Ishikawa (cell line): ENCODE data around the gene GATM.
A peak's percentile ranks its signal among the peaks of the same experiment; 100 is the strongest.

Source experiments
- CEBPB ChIP-seq: IDR thresholded peaks from 2 replicates; pipeline ENCODE4 v1.6.1; 2012
- CREB1 ChIP-seq: IDR thresholded peaks from 2 replicates; pipeline ENCODE4 v1.6.1; 2012; ENCODE audit warnings: low read depth
- EGR1 ChIP-seq: IDR thresholded peaks from 2 replicates; pipeline ENCODE4 v1.6.1; 2012
- EP300 ChIP-seq: IDR thresholded peaks from 2 replicates; pipeline ENCODE4 v1.6.1; 2012; ENCODE audit warnings: borderline replicate concordance
- FOXM1 ChIP-seq: IDR thresholded peaks from 2 replicates; pipeline ENCODE4 v1.6.1; 2012; ENCODE audit warnings: low read depth, borderline replicate concordance
- NFIC ChIP-seq: IDR thresholded peaks from 2 replicates; pipeline ENCODE4 v1.6.1; 2012
- RAD21 ChIP-seq: IDR thresholded peaks from 2 replicates; pipeline ENCODE4 v1.6.1; 2012; ENCODE audit warnings: low read depth
- TAF1 ChIP-seq: IDR thresholded peaks from 2 replicates; pipeline ENCODE4 v1.6.1; 2012; ENCODE audit warnings: low read depth, mild to moderate bottlenecking
- TCF12 ChIP-seq: IDR thresholded peaks from 2 replicates; pipeline ENCODE4 v1.6.1; 2012; ENCODE audit warnings: low read depth
- TEAD4 ChIP-seq: IDR thresholded peaks from 2 replicates; pipeline ENCODE4 v1.6.1; 2012
- YY1 ChIP-seq: IDR thresholded peaks from 2 replicates; pipeline ENCODE4 v1.6.1; 2012; ENCODE audit warnings: low read depth
- ZBTB7A ChIP-seq: IDR thresholded peaks from 2 replicates; pipeline ENCODE4 v1.6.1; 2012; ENCODE audit warnings: low read depth
- TF ChIP-seq, protein P1 (sequence below): IDR thresholded peaks from 2 replicates; pipeline ENCODE4 v1.6.1; 2012
- TF ChIP-seq, protein P2 (sequence below): IDR thresholded peaks from 2 replicates; pipeline ENCODE4 v1.6.1; 2012; ENCODE audit warnings: low read depth, mild to moderate bottlenecking
- TF ChIP-seq, protein P3 (sequence below): IDR thresholded peaks from 2 replicates; pipeline ENCODE4 v1.6.1; 2012

The GATM gene

DNA sequence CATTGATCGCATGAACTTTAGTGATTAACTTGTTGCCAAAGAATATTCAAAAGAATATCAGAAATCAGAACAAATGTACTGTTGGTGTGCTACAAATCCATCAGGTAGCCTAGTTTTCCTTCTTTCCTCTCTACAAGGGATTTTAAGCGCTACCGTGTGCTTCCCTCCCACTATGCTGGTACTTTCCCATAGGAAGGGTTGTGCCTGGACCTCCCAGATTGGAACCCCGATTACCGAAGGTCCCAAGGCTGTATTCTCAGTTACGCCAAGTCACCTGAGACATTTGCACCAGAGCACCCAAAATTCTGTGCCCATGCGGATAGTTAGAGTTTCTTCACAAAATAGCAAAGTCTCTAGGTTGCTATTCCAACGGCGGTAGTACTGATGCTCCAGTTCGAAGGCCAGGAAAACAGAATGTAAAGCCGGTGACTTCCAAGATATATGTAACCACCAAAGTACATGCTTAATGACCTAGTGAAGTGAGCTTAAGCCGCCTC lies 23.4 kb upstream of the GATM start:
- TF ChIP-seq, protein P1, sequence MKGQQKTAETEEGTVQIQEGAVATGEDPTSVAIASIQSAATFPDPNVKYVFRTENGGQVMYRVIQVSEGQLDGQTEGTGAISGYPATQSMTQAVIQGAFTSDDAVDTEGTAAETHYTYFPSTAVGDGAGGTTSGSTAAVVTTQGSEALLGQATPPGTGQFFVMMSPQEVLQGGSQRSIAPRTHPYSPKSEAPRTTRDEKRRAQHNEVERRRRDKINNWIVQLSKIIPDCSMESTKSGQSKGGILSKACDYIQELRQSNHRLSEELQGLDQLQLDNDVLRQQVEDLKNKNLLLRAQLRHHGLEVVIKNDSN, result no peak
- TF ChIP-seq, protein P2, sequence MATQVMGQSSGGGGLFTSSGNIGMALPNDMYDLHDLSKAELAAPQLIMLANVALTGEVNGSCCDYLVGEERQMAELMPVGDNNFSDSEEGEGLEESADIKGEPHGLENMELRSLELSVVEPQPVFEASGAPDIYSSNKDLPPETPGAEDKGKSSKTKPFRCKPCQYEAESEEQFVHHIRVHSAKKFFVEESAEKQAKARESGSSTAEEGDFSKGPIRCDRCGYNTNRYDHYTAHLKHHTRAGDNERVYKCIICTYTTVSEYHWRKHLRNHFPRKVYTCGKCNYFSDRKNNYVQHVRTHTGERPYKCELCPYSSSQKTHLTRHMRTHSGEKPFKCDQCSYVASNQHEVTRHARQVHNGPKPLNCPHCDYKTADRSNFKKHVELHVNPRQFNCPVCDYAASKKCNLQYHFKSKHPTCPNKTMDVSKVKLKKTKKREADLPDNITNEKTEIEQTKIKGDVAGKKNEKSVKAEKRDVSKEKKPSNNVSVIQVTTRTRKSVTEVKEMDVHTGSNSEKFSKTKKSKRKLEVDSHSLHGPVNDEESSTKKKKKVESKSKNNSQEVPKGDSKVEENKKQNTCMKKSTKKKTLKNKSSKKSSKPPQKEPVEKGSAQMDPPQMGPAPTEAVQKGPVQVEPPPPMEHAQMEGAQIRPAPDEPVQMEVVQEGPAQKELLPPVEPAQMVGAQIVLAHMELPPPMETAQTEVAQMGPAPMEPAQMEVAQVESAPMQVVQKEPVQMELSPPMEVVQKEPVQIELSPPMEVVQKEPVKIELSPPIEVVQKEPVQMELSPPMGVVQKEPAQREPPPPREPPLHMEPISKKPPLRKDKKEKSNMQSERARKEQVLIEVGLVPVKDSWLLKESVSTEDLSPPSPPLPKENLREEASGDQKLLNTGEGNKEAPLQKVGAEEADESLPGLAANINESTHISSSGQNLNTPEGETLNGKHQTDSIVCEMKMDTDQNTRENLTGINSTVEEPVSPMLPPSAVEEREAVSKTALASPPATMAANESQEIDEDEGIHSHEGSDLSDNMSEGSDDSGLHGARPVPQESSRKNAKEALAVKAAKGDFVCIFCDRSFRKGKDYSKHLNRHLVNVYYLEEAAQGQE, result no peak
- no peak for TF ChIP-seq CEBPB
- no peak for TF ChIP-seq TAF1
- TF ChIP-seq EP300, result no peak
- no peak for TF ChIP-seq NFIC
- no peak for TF ChIP-seq TEAD4
- no peak for TF ChIP-seq EGR1
- no peak for TF ChIP-seq ZBTB7A
- TF ChIP-seq CREB1, result no peak
- TF ChIP-seq, protein P3, sequence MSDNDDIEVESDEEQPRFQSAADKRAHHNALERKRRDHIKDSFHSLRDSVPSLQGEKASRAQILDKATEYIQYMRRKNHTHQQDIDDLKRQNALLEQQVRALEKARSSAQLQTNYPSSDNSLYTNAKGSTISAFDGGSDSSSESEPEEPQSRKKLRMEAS, result no peak
- no peak for TF ChIP-seq YY1
- TF ChIP-seq TCF12, result no peak

DNA sequence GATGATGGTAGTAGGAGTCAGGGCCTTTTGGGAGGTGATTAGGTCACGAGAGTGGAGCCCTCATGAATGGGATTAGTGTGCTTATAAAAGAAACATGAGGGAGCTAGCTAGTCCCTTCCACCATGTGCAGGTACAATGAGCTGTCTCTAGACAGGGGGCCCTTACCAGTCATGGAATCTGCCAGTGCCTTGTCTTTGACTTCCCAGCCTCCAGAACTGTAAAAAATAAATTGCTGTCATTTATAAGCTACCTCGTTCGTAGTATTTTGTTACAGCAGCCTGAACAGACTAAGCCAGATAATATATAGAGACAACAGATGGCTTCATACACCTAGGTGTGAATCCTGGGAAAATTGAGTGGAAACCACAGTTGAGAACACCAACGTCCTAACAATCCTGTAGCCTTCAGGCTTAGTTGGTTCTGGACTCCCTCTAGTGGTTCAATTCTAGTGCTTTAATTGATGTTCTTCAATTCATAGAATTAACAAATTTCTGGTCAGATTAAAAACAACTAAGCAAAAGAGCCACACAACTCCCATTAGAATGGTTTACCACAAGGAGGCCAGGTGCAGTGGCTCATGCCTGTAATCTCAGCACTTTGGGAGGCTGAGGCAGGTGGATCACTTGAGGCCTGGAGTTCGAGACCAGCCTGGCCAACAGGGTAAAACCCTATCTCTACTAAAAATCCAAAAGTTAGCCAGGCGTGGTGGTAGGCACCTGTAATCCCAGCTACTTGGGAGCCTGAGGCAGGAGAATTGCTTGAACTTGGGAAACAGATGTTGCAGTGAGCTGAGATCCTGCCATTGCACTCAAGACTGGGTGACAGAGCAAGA lies 21.3 kb upstream of the GATM start:
- TF ChIP-seq RAD21, result peak; percentile 64
- no peak for TF ChIP-seq NFIC

DNA sequence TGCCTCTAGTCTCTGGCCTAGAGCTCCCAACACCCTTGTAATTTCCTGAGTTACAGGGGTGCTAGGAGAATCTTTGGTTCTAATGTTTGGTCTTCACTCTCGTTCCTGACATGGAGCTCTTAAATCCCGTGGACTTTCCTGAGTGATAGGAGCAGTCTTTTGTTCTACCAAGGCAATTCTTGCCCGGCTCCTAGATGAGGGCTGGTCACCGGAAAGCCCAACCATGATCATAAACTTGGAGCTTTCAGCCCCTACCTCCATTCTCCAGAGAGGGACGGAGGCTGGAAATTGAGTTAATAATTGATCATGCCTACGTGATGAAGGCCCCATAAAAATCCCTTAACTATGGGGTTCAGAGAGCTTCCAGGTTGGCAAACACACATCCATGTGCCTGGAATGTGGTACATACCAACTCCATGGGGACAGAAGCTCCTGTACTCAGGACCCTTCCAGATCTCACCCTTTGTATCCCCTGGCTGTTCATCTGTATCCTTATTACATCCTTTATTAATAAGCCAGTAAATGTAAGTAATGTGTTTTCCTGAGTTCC lies 18.8 kb upstream of the GATM start:
- TF ChIP-seq, protein P2, result no peak
- TF ChIP-seq NFIC (no peak), ZBTB7A (no peak), TEAD4 (no peak), EGR1 (no peak), TAF1 (no peak), TCF12 (no peak), FOXM1 (no peak)
- TF ChIP-seq, protein P1, result no peak

DNA sequence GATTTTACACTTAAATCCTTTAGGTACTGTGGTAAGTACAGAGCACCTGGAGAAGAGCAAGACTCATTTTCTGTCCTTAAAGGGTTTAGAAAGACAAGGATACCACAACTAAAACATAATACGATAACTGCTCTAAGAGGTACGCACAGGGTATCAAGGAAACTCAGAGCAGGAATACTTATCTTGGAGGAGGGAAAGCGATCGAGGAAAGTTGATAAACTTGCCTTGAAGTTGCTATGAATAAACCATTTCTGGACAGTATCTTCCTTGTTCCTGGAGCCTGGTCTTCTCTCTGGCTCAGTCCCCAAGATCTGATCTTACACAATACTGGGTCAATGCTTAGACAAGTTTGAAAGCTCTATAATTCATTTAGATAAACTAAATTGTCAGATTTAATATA lies 17.6 kb upstream of the GATM start:
- TF ChIP-seq NFIC, result no peak
- no peak for TF ChIP-seq ZBTB7A
- TF ChIP-seq FOXM1, result no peak
- no peak for TF ChIP-seq RAD21
- TF ChIP-seq, protein P3, result no peak
- TF ChIP-seq TCF12, result no peak
- no peak for TF ChIP-seq EGR1
- no peak for TF ChIP-seq EP300
- no peak for TF ChIP-seq CREB1
- TF ChIP-seq, protein P1, result no peak
- TF ChIP-seq, protein P2, result no peak
